GM12865 (cell line): Measurements from ENCODE around the gene GPR162.

Experiments
- DNase-seq: peaks from one replicate; pipeline ENCODE4 v3.0.0; 2010; ENCODE audit warnings: low read depth
- H3K4me3 ChIP-seq: 2 replicates; pipeline ENCODE4 v1.5.1; 2011; ENCODE audit warnings: mild to moderate bottlenecking, low read depth, low read length, control low read depth
- TF ChIP-seq, protein P1 (sequence below): IDR thresholded peaks from 2 replicates; pipeline ENCODE4 v1.5.1; 2011; ENCODE audit warnings: low read length, control low read depth, low read depth, inconsistent platforms; ENCODE audit not compliant: insufficient read depth; ENCODE audit errors: missing control alignments

GPR162 gene

DNA sequence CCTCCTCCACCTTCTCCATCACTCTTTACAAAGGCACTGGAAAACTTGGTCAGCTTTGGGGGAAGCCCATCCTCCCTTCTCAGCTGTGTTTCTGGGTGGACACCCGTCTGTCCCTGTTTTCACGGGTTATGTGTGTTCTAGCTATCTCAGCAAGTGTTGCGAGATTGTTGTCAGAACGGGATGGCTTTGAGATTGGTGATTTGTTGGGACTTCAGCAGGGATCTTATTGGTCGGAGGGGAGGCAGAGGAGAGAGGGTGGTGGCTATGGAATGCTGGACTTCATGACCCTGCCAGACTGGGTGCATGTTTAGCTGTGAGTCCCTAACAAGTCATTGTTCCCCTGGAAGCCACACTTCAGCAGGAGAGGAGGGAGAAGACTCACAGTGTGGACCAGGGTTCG, 32.4 kb downstream of the GPR162 start:
- H3K4me3 ChIP-seq: no peak overlapping the region
- TF ChIP-seq, protein P1, sequence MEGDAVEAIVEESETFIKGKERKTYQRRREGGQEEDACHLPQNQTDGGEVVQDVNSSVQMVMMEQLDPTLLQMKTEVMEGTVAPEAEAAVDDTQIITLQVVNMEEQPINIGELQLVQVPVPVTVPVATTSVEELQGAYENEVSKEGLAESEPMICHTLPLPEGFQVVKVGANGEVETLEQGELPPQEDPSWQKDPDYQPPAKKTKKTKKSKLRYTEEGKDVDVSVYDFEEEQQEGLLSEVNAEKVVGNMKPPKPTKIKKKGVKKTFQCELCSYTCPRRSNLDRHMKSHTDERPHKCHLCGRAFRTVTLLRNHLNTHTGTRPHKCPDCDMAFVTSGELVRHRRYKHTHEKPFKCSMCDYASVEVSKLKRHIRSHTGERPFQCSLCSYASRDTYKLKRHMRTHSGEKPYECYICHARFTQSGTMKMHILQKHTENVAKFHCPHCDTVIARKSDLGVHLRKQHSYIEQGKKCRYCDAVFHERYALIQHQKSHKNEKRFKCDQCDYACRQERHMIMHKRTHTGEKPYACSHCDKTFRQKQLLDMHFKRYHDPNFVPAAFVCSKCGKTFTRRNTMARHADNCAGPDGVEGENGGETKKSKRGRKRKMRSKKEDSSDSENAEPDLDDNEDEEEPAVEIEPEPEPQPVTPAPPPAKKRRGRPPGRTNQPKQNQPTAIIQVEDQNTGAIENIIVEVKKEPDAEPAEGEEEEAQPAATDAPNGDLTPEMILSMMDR: no peak
- no peak for DNase-seq

DNA sequence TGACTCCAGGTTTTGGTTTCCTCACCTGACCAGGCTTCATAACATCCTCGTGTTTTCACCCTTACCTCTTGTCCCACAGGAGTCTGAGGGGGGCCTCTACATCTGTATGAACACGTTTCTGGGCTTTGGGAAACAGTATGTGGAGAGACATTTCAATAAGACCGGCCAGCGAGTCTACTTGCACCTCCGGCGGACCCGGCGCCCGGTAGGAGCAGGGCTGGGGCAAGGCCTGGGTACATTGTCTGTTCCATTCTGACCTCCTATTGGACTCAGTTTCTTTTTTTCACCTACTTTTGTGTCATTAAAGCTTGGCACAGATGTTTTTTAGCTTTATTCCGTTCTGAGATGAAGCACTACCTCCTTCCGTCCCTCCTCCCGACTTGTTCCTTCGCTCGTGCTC, 33.7 kb downstream of the GPR162 start:
- TF ChIP-seq, protein P1: no peak
- DNase-seq: no peak

GRCh38 chr12:6858799-6859198, 37.2 kb downstream of the GPR162 start:
- no peak overlapping the region for H3K4me3 ChIP-seq
- TF ChIP-seq, protein P1: no peak
- no peak for DNase-seq

More for the DNA sequence above, 33.7 kb downstream of the GPR162 start:
- H3K4me3 ChIP-seq: no peak overlapping the region

DNA sequence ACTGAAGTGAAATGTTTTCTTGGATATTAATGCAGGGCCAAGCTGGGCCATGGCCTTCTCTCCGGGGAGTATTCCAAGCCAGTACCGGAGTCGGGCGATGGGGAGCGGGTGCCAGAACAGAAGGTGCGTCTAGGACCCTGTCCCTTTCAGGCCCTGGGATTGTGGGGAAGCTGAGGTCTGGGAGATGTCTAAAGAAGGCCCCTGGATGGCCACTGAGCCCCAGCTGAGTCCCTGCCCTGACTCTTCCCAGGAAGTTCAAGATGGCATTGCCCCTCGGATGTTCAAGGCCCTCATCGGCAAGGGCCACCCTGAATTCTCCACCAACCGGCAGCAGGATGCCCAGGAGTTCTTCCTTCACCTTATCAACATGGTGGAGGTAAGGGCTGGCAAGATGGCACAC, 38.5 kb downstream of the GPR162 start:
- DNase-seq: no peak

GRCh38 chr12:6860942-6861341, 39.3 kb downstream of the GPR162 start:
- H3K4me3 ChIP-seq: no peak overlapping the region
- TF ChIP-seq, protein P1: no peak
- no peak for DNase-seq

More for the DNA sequence above, 38.5 kb downstream of the GPR162 start:
- H3K4me3 ChIP-seq: no peak overlapping the region
- TF ChIP-seq, protein P1: no peak

GRCh38 chr12:6861391-6861790, 39.8 kb downstream of the GPR162 start:
- H3K4me3 ChIP-seq: no peak overlapping the region
- TF ChIP-seq, protein P1: no peak
- DNase-seq: no peak

DNA sequence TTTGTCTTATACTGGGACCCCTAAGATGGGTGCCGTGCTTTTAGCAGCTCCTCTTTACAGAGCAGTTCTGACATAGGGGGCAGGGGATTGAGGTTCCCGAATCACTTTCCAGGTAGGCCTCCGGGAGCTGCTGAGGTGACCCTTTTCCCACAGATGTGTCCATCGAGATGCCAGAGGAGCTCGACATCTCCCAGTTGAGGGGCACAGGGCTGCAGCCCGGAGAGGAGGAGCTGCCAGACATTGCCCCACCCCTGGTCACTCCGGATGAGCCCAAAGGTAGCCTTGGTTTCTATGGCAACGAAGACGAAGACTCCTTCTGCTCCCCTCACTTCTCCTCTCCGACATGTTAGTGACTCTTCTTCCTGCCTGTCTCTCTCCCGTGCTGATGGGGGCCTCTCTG, 41.4 kb downstream of the GPR162 start:
- H3K4me3 ChIP-seq: no peak overlapping the region
- TF ChIP-seq, protein P1: no peak
- DNase-seq: no peak
